Left renal cortex interstitium (tissue), 4 donors: ENCODE results near the gene TMEM51. TPM values are rescaled to one million over a fixed set of nuclear protein-coding genes. Genes with fewer than 3 reads are reported as not detected.

Source experiments
- DNase-seq, 4 donors: peaks; one replicate each; pipeline ENCODE4 v3.0.0-alpha.2; 2013; ENCODE audit warnings: low read depth in 4 of 4, low spot score in 2 of 4, missing footprints in 1 of 4
- polyA plus RNA-seq, 4 donors: library from polyadenylated mRNA; unstranded; fragments of 120-200 nt; gene quantifications; one replicate each; pipeline ENCODE4 v1.2.1, GENCODE V29; 2013; ENCODE audit not compliant: insufficient read length in 4 of 4

TMEM51 gene
- polyA plus RNA-seq, 4 donors = 19.1 to 25.7 (median 20.5) TPM

- DNase-seq = no peak
Observed at GRCh38 chr1:15236321-15236721, 82.8 kb downstream of the TMEM51 start.

- no peak for DNase-seq
Observed at GRCh38 chr1:15236746-15237145, 83.2 kb downstream of the TMEM51 start.

- no peak for DNase-seq
Observed at GRCh38 chr1:15238789-15239188, 85.2 kb downstream of the TMEM51 start.

- DNase-seq = no peak
Observed at GRCh38 chr1:15242766-15243165, 89.2 kb downstream of the TMEM51 start.

GRCh38 chr1:15243275-15244043, 89.9 kb downstream of the TMEM51 start:
- no peak for DNase-seq

- DNase-seq = no peak
Observed at GRCh38 chr1:15244813-15245212, 91.3 kb downstream of the TMEM51 start.

GRCh38 chr1:15245593-15246360, 92.2 kb downstream of the TMEM51 start:
- no peak for DNase-seq

- DNase-seq = peak in 3 of 4 donors; percentile 55 to 63 (median 59)
Observed at GRCh38 chr1:15246960-15247614, 93.5 kb downstream of the TMEM51 start, which contains the start of gene FHAD1. Gene FHAD1 (plus strand): TSS chr1:15247223. CDS start chr1:15251785, 4,562 bp downstream.

GRCh38 chr1:15248216-15248615, 94.7 kb downstream of the TMEM51 start:
- DNase-seq = no peak

GRCh38 chr1:15249081-15249480, 95.5 kb downstream of the TMEM51 start:
- DNase-seq = no peak

GRCh38 chr1:15251857-15252835, 98.6 kb downstream of the TMEM51 start:
- DNase-seq = no peak

GRCh38 chr1:15254559-15254958, 101.0 kb downstream of the TMEM51 start:
- no peak for DNase-seq

- no peak for DNase-seq
Observed at GRCh38 chr1:15255582-15256149, 102.1 kb downstream of the TMEM51 start.

- DNase-seq = no peak
Observed at GRCh38 chr1:15256584-15256983, 103.0 kb downstream of the TMEM51 start.

- DNase-seq = no peak
Observed at GRCh38 chr1:15257309-15257708, 103.8 kb downstream of the TMEM51 start.

- no peak for DNase-seq
Observed at GRCh38 chr1:15258833-15259621, 105.5 kb downstream of the TMEM51 start.

GRCh38 chr1:15259622-15260007, 106.1 kb downstream of the TMEM51 start:
- no peak for DNase-seq

- no peak for DNase-seq
Observed at GRCh38 chr1:15260418-15261154, 107.0 kb downstream of the TMEM51 start.
